Epithelial cell of proximal tubule (primary cell): ENCODE results near the gene ARRB2. TPM values are rescaled to one million over a fixed set of nuclear protein-coding genes. Genes with fewer than 3 reads are reported as not detected.

Source experiments
- DNase-seq: peaks from one replicate; pipeline ENCODE4 v3.0.0-alpha.2; 2011; ENCODE audit warnings: low read depth
- H3K4me3 ChIP-seq: 2 replicates; pipeline ENCODE4 v1.5.1; 2011; ENCODE audit warnings: low read depth, mild to moderate bottlenecking, low read length
- CTCF ChIP-seq: conservative IDR thresholded peaks from 2 replicates; pipeline ENCODE4 v1.5.1; 2012; ENCODE audit warnings: low read depth, mild to moderate bottlenecking, low read length
- total RNA-seq: library from RNA; depleted of rRNA; stranded (reverse); fragments of >200 nt; gene quantifications from 2 replicates; pipeline ENCODE4 v1.2.3, GENCODE V29; 2015

The ARRB2 gene
- total RNA-seq, 1 donor from 2014 or later = 19.9 TPM

- H3K4me3 ChIP-seq = no peak overlapping the region
- no peak for DNase-seq
- no peak for TF ChIP-seq CTCF
Observed at GRCh38 chr17:4719146-4719545, 8.7 kb downstream of the ARRB2 start.

GRCh38 chr17:4719684-4720221 is 9.3 kb downstream of the ARRB2 start:
- no peak for DNase-seq
- no peak overlapping the region for H3K4me3 ChIP-seq
- TF ChIP-seq CTCF = no peak

DNA sequence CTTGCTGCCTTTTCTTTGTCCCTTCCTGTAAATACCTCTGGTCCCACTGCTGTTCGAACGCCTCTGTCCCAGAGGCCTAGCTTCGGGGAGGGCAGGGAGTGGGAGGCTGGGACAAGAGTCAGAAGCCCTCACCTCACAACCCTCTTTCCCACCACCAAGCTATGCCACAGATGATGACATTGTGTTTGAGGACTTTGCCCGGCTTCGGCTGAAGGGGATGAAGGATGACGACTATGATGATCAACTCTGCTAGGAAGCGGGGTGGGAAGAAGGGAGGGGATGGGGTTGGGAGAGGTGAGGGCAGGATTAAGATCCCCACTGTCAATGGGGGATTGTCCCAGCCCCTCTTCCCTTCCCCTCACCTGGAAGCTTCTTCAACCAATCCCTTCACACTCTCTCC is 10.4 kb downstream of the ARRB2 start:
- DNase-seq = no peak
- no peak overlapping the region for H3K4me3 ChIP-seq
- no peak for TF ChIP-seq CTCF

DNA sequence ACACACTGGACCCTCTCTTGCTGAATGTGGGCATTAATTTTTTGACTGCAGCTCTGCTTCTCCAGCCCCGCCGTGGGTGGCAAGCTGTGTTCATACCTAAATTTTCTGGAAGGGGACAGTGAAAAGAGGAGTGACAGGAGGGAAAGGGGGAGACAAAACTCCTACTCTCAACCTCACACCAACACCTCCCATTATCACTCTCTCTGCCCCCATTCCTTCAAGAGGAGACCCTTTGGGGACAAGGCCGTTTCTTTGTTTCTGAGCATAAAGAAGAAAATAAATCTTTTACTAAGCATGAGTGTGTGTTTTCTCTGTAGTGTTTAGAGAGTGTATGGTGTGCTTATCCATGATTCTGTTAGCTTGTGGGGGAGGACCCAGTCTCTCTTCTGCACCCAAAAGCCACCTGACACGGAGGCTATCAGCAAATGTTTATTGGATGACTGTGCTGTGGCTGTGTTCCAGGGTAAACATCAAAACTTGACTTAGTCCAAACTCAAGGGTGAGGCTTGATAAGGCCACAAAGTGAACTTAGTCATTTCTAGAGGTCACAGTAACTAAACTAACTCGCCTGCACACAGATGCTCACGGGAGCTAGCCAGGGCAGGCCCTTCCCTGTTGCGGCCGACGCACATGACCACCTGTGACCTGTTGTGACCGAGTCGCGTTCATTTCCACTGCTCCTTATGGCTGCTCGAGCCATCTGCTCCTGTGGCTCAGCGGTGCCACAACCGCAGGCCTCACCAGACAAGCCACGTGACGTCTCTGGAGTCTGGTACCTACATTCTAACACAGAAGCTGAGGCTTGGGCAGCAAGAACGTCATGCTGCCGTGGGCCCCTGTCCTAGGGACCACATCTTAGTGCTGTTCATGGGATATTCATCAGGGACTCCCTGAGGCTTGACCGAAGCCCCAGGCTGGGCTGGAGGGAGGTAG is 11.0 kb downstream of the ARRB2 start:
- H3K4me3 ChIP-seq = no peak overlapping the region
- no peak for TF ChIP-seq CTCF
- no peak for DNase-seq

DNA sequence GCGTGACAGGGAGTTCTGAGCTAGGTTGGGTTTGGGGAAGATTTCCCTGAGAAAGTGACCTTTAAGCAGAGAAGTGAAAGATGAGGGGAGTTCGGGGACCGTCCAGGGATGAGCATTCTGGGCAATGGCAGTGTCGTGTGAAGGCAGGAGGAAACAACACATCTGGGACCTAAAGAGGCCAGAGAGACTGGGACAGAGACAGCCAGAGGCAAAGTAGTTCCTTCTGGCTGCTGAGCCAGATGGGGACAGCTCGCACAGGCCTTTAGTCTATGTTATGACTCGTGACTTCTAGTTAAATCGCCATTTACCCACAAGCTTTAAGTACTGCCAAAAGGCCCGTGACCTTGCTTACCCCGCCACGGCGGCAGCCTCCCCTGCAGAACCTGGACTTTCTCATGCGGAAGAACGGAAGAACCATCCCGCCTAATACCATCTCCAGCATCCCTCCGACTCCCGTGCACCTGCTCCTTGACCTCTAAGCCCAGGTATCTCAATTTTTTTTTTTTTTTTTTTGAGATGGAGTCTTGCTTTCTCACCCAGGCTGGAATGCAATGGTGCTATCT is 12.3 kb downstream of the ARRB2 start:
- no peak for TF ChIP-seq CTCF
- no peak for DNase-seq

GRCh38 chr17:4724650-4725049 is 14.2 kb downstream of the ARRB2 start:
- H3K4me3 ChIP-seq = no peak overlapping the region
- no peak for TF ChIP-seq CTCF
- no peak for DNase-seq

More for the DNA sequence above, 12.3 kb downstream of the ARRB2 start:
- H3K4me3 ChIP-seq = no peak overlapping the region
